Esophagus squamous epithelium (tissue), 4 donors: ENCODE results near the gene NCKAP5.

Experiments used
- POLR2A ChIP-seq, 4 donors: fragments of 450-650 bp; IDR thresholded peaks; one replicate each; pipeline ENCODE4 v1.6.1; 2017; ENCODE audit warnings: antibody characterized with exemption in 4 of 4, mild to moderate bottlenecking in 4 of 4, moderate library complexity in 3 of 4
- TF ChIP-seq, protein P1 (sequence below), 6 experiments: fragments of 450-650 bp in 4 of 6; fragments of 200-600 bp in 2 of 6; sonication (generic) in 2 of 6; IDR thresholded peaks; one replicate each; pipeline ENCODE4 v1.5.1; 2016 to 2019; ENCODE audit warnings: antibody characterized with exemption in 6 of 6, mild to moderate bottlenecking in 4 of 6, moderate library complexity in 4 of 6

GRCh38 chr2:133497951-133498565, 70.2 kb downstream of the NCKAP5 start:
- TF ChIP-seq, protein P1, sequence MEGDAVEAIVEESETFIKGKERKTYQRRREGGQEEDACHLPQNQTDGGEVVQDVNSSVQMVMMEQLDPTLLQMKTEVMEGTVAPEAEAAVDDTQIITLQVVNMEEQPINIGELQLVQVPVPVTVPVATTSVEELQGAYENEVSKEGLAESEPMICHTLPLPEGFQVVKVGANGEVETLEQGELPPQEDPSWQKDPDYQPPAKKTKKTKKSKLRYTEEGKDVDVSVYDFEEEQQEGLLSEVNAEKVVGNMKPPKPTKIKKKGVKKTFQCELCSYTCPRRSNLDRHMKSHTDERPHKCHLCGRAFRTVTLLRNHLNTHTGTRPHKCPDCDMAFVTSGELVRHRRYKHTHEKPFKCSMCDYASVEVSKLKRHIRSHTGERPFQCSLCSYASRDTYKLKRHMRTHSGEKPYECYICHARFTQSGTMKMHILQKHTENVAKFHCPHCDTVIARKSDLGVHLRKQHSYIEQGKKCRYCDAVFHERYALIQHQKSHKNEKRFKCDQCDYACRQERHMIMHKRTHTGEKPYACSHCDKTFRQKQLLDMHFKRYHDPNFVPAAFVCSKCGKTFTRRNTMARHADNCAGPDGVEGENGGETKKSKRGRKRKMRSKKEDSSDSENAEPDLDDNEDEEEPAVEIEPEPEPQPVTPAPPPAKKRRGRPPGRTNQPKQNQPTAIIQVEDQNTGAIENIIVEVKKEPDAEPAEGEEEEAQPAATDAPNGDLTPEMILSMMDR (IDR thresholded peaks at IDR 0.05) = no peak
- no peak for TF ChIP-seq POLR2A (IDR thresholded peaks at IDR 0.05)
